Hematopoietic multipotent progenitor cell treated with erythropoietin and hydrocortisone succinate and interleukin-3 and kit ligand, for 15 days (in vitro differentiated cells): ENCODE data around the gene RIPK1.
A peak's percentile ranks its signal among the peaks of the same experiment; 100 is the strongest.
"Not testable (repeated sequence)": the region's sequence is repeated elsewhere in the genome, so short reads cannot be mapped to it uniquely, and the experiment has no call there.

Experiments used
- DNase-seq: peaks from one replicate; pipeline ENCODE4 v3.0.0-alpha.2; 2015; ENCODE audit warnings: low spot score

The RIPK1 gene

GRCh38 chr6:3068329-3069214 lies at the start of gene RIPK1:
Gene RIPK1, plus strand, starts transcription at chr6:3068494. Its CDS starts 8,330 bp downstream, at chr6:3076824.
- DNase-seq = peak; percentile 92

GRCh38 chr6:3019065-3019464 lies 49.2 kb upstream of the RIPK1 start:
- DNase-seq = no peak

- no peak for DNase-seq
Measured at GRCh38 chr6:3019749-3020320, 48.5 kb upstream of the RIPK1 start.

- not testable (repeated sequence) for DNase-seq
Measured at GRCh38 chr6:3020976-3021598, 47.2 kb upstream of the RIPK1 start.

- DNase-seq = peak; percentile 29
Measured at GRCh38 chr6:3022765-3023662, 45.3 kb upstream of the RIPK1 start.

GRCh38 chr6:3023663-3024483 lies 44.4 kb upstream of the RIPK1 start:
- DNase-seq = peak; percentile 96

GRCh38 chr6:3026791-3027626 lies 41.3 kb upstream of the RIPK1 start:
- peak; percentile 41 for DNase-seq

GRCh38 chr6:3028156-3028555 lies 40.1 kb upstream of the RIPK1 start:
- not testable (repeated sequence) for DNase-seq

GRCh38 chr6:3031857-3032640 lies 36.2 kb upstream of the RIPK1 start:
- no peak for DNase-seq

- DNase-seq = no peak
Measured at GRCh38 chr6:3032986-3033385, 35.3 kb upstream of the RIPK1 start.

- no peak for DNase-seq
Measured at GRCh38 chr6:3033652-3034051, 34.6 kb upstream of the RIPK1 start.

- DNase-seq = no peak
Measured at GRCh38 chr6:3035397-3035796, 32.9 kb upstream of the RIPK1 start.

GRCh38 chr6:3036861-3037637 lies 31.2 kb upstream of the RIPK1 start:
- DNase-seq = no peak

GRCh38 chr6:3037638-3038365 lies 30.5 kb upstream of the RIPK1 start:
- DNase-seq = no peak

- DNase-seq = no peak
Measured at GRCh38 chr6:3039384-3039783, 28.9 kb upstream of the RIPK1 start.

GRCh38 chr6:3041147-3041546 lies 27.1 kb upstream of the RIPK1 start:
- DNase-seq = no peak

GRCh38 chr6:3041606-3042005 lies 26.7 kb upstream of the RIPK1 start:
- DNase-seq = no peak

- DNase-seq = no peak
Measured at GRCh38 chr6:3045369-3045768, 22.9 kb upstream of the RIPK1 start.
